Astrocyte (in vitro differentiated cells and primary cell): ENCODE measurements around the gene ZP2. TPM values are rescaled to one million over a fixed set of nuclear protein-coding genes. Genes with fewer than 3 reads are reported as not detected.

Experiments used
- DNase-seq: peaks from one replicate; pipeline ENCODE4 v3.0.0-alpha.2; 2010; ENCODE audit warnings: low read depth
- FAIRE-seq: peaks from 2 replicates; lab custom pipeline; 2011; peaks lifted over from hg19 to GRCh38; lab: Jason Lieb, UNC
- H2AFZ ChIP-seq: 2 replicates; pipeline ENCODE4 v1.6.0; 2012; ENCODE audit warnings: low read depth, low read length, inconsistent platforms
- H3K27ac ChIP-seq: 2 replicates; pipeline ENCODE4 v1.5.1; 2011; ENCODE audit warnings: low read depth, low read length, inconsistent platforms
- H3K27me3 ChIP-seq: 2 replicates; pipeline ENCODE4 v1.6.0; 2011; ENCODE audit warnings: low read length, inconsistent platforms; ENCODE audit not compliant: insufficient read depth
- H3K36me3 ChIP-seq: 2 replicates; pipeline ENCODE4 v1.5.1; 2011; ENCODE audit warnings: low read length, inconsistent platforms; ENCODE audit not compliant: insufficient read depth
- H3K4me1 ChIP-seq: 2 replicates; pipeline ENCODE4 v1.5.1; 2011; ENCODE audit warnings: low read length, inconsistent platforms; ENCODE audit not compliant: insufficient read depth
- H3K4me2 ChIP-seq: 2 replicates; pipeline ENCODE4 v1.6.0; 2012; ENCODE audit warnings: low read length, inconsistent platforms
- H3K4me3 ChIP-seq: 2 replicates; pipeline ENCODE4 v1.5.1; 2011; ENCODE audit warnings: low read depth, mild to moderate bottlenecking, low read length, inconsistent platforms; ENCODE audit not compliant: insufficient read depth
- H3K79me2 ChIP-seq: 2 replicates; pipeline ENCODE4 v1.6.0; 2012; ENCODE audit warnings: mild to moderate bottlenecking, low read length, inconsistent platforms; ENCODE audit not compliant: insufficient read depth
- H3K9ac ChIP-seq: 2 replicates; pipeline ENCODE4 v1.6.0; 2012; ENCODE audit warnings: mild to moderate bottlenecking, low read length, inconsistent platforms
- H3K9me3 ChIP-seq: 2 replicates; pipeline ENCODE4 v1.5.1; 2012; ENCODE audit warnings: low read depth, mild to moderate bottlenecking, low read length, inconsistent platforms; ENCODE audit not compliant: insufficient read depth
- H4K20me1 ChIP-seq: 2 replicates; pipeline ENCODE4 v1.6.0; 2012; ENCODE audit warnings: low read length, inconsistent platforms; ENCODE audit not compliant: insufficient read depth
- H3K27ac Mint-ChIP-seq: one replicate; pipeline ENCODE4 v1.8.0; 2021; ENCODE audit warnings: mild to moderate bottlenecking, mixed read lengths; ENCODE audit not compliant: unreplicated experiment
- H3K27me3 Mint-ChIP-seq: one replicate; pipeline ENCODE4 v1.8.0; 2021; ENCODE audit warnings: low read depth, mixed read lengths; ENCODE audit not compliant: unreplicated experiment
- H3K36me3 Mint-ChIP-seq: one replicate; pipeline ENCODE4 v1.8.0; 2021; ENCODE audit warnings: low read depth, mixed read lengths; ENCODE audit not compliant: unreplicated experiment
- H3K4me1 Mint-ChIP-seq: one replicate; pipeline ENCODE4 v1.8.0; 2021; ENCODE audit warnings: low read depth, mixed read lengths; ENCODE audit not compliant: unreplicated experiment
- H3K4me3 Mint-ChIP-seq: one replicate; pipeline ENCODE4 v1.8.0; 2021; ENCODE audit warnings: mild to moderate bottlenecking, moderate library complexity, mixed read lengths; ENCODE audit not compliant: unreplicated experiment
- H3K9me3 Mint-ChIP-seq: one replicate; pipeline ENCODE4 v1.8.0; 2021; ENCODE audit warnings: mild to moderate bottlenecking, mixed read lengths; ENCODE audit not compliant: unreplicated experiment
- CTCF ChIP-seq: IDR thresholded peaks from 2 replicates; pipeline ENCODE4 v1.5.1; 2011; ENCODE audit warnings: low read depth, mild to moderate bottlenecking, inconsistent platforms, low read length, moderate library complexity; ENCODE audit not compliant: insufficient read depth
- EZH2 ChIP-seq: IDR thresholded peaks from 2 replicates; pipeline ENCODE4 v1.6.1; 2012; ENCODE audit warnings: mild to moderate bottlenecking, low read length, inconsistent platforms; ENCODE audit not compliant: insufficient read depth
- total RNA-seq: library from RNA; stranded (reverse); gene quantifications from 2 replicates; pipeline ENCODE4 v1.2.1, GENCODE V29; 2021

Gene ZP2
- total RNA-seq, 1 donor from 2014 or later: not detected

- Mint-ChIP-seq H3K27ac (no peak overlapping the region), H3K4me1 (peaks cover 4% of the 10 kb centered on the region), H3K36me3 (peaks cover 37% of the 10 kb centered on the region), H3K9me3 (no peaks in the 10 kb centered on the region), H3K27me3 (no peaks in the 10 kb centered on the region), H3K4me3 (no peak overlapping the region)
- no peaks in the 10 kb centered on the region for H3K79me2 ChIP-seq
- H3K4me2 ChIP-seq: no peak overlapping the region
- no peak for DNase-seq
- no peak overlapping the region for H3K9ac ChIP-seq
- FAIRE-seq: no peak
- H3K9me3 ChIP-seq: no peaks in the 10 kb centered on the region
- peaks cover 9% of the 10 kb centered on the region for H4K20me1 ChIP-seq
- no peak overlapping the region for H3K27ac ChIP-seq
- H3K27me3 ChIP-seq: no peaks in the 10 kb centered on the region
- no peak overlapping the region for H2AFZ ChIP-seq
- peaks cover 12% of the 10 kb centered on the region for H3K4me1 ChIP-seq
- TF ChIP-seq EZH2 (no peak), CTCF (no peak)
- no peaks in the 10 kb centered on the region for H3K36me3 ChIP-seq
- no peak overlapping the region for H3K4me3 ChIP-seq
These were observed 43.3 kb downstream of the ZP2 start for GRCh38 chr16:21167929-21168602.

GRCh38 chr16:21167360-21167759 lies 44.0 kb downstream of the ZP2 start:
- no peaks in the 10 kb centered on the region for H3K36me3 ChIP-seq

More at GRCh38 chr16:21167360-21167759, 44.0 kb downstream of the ZP2 start:
- Mint-ChIP-seq H3K27me3 (no peaks in the 10 kb centered on the region), H3K9me3 (no peaks in the 10 kb centered on the region), H3K36me3 (peaks cover 38% of the 10 kb centered on the region), H3K4me3 (no peak overlapping the region), H3K4me1 (peaks cover 4% of the 10 kb centered on the region), H3K27ac (no peak overlapping the region)
- peaks cover 12% of the 10 kb centered on the region for H3K4me1 ChIP-seq
- H4K20me1 ChIP-seq: peaks cover 9% of the 10 kb centered on the region
- H3K4me3 ChIP-seq: no peak overlapping the region
- FAIRE-seq (no peak), DNase-seq (peak; percentile 97)
- no peaks in the 10 kb centered on the region for H3K9me3 ChIP-seq
- no peak for TF ChIP-seq EZH2
- no peak for TF ChIP-seq CTCF
- no peak overlapping the region for H2AFZ ChIP-seq
- H3K4me2 ChIP-seq: peak overlapping the region; percentile 62
- no peaks in the 10 kb centered on the region for H3K27me3 ChIP-seq
- H3K27ac ChIP-seq: peak overlapping the region; percentile 75
- no peak overlapping the region for H3K9ac ChIP-seq
- H3K79me2 ChIP-seq: no peaks in the 10 kb centered on the region
